HS-5 (cell line): ENCODE results near the gene PHF1.
"Not testable (repeated sequence)": the region's sequence is repeated elsewhere in the genome, so short reads cannot be mapped to it uniquely, and the experiment has no call there.

Experiments
- DNase-seq: peaks from one replicate; pipeline ENCODE4 v3.0.0-alpha.2; 2012; ENCODE audit warnings: low read depth

PHF1 gene

GRCh38 chr6:33391922-33392594 is 18.8 kb upstream of the PHF1 start:
- DNase-seq: no peak

- DNase-seq: no peak
Observed at GRCh38 chr6:33392595-33392948, 18.2 kb upstream of the PHF1 start.

GRCh38 chr6:33392979-33393378 is 17.8 kb upstream of the PHF1 start:
- DNase-seq: no peak

- no peak for DNase-seq
Observed at GRCh38 chr6:33397541-33397940, 13.3 kb upstream of the PHF1 start.

GRCh38 chr6:33398601-33399000 is 12.2 kb upstream of the PHF1 start:
- DNase-seq: not testable (repeated sequence)

GRCh38 chr6:33399881-33400280 is 10.9 kb upstream of the PHF1 start:
- not testable (repeated sequence) for DNase-seq

GRCh38 chr6:33404884-33405283 is 5.9 kb upstream of the PHF1 start:
- DNase-seq: no peak

- DNase-seq: no peak
Observed at GRCh38 chr6:33405386-33405940, 5.4 kb upstream of the PHF1 start.

GRCh38 chr6:33406126-33406525 is 4.7 kb upstream of the PHF1 start:
- DNase-seq: no peak

- DNase-seq: no peak
Observed at GRCh38 chr6:33407132-33407718, 3.6 kb upstream of the PHF1 start.

- peak; percentile 90 for DNase-seq
Observed at GRCh38 chr6:33410050-33410710, 634 bp upstream of the PHF1 start.

- DNase-seq: no peak
Observed at GRCh38 chr6:33411632-33412005, 805 bp downstream of the PHF1 start.

GRCh38 chr6:33412140-33413009 is 1.6 kb downstream of the PHF1 start:
- DNase-seq: no peak

GRCh38 chr6:33413241-33414120 is 2.7 kb downstream of the PHF1 start:
- no peak for DNase-seq

GRCh38 chr6:33414592-33415271 is 3.9 kb downstream of the PHF1 start:
- no peak for DNase-seq

GRCh38 chr6:33415831-33416230 is 5.0 kb downstream of the PHF1 start:
- DNase-seq: no peak

- DNase-seq: no peak
Observed at GRCh38 chr6:33416386-33417127, 5.7 kb downstream of the PHF1 start.

- peak; percentile 77 for DNase-seq
Observed at GRCh38 chr6:33417128-33417902, 6.5 kb downstream of the PHF1 start.
